GM10248 (cell line): ENCODE results near the gene KRT9.

Source experiments
- CTCF ChIA-PET: fragments of 300-600 bp; sonication (Branson Sonifier 250); formaldehyde crosslinking; extraction: SDS; loops from one replicate; lab custom pipeline; 2021; ENCODE audit warnings: antibody characterized with exemption; lab: Yijun Ruan, JAX
- POLR2A ChIA-PET: fragments of 350-650 bp; sonication (Branson Sonifier 250); formaldehyde crosslinking; extraction: SDS; loops from one replicate; lab custom pipeline; 2020; ENCODE audit warnings: antibody characterized with exemption; lab: Yijun Ruan, JAX
- DNase-seq: peaks from one replicate; pipeline ENCODE4 v3.0.0; 2012; ENCODE audit errors: extremely low spot score
- TF ChIP-seq, protein P1 (sequence below): IDR thresholded peaks from 2 replicates; pipeline ENCODE4 v1.5.1; 2012; ENCODE audit warnings: mild to moderate bottlenecking, low read depth; ENCODE audit errors: extremely low read depth, missing control alignments, control extremely low read depth

The KRT9 gene

DNA sequence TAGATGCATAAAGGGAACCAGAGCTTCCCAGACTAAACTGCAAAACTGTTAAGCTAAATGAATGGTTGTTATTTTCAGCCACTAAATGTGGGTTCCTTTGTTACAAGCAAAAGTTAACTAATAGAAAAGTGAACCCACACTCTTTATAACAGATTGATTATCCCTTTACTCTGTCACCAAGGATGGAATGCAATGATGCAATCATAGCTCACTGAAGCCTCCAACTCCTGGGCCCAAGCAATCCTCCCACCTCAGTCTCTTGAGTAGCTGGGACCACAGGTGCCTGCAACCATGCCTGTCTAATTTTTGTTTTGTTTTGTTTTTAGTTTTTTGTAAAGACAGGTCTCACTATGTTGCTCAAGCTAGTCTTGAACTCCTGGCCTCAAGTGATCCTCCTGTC, 6.5 kb downstream of the KRT9 start:
- TF ChIP-seq, protein P1, sequence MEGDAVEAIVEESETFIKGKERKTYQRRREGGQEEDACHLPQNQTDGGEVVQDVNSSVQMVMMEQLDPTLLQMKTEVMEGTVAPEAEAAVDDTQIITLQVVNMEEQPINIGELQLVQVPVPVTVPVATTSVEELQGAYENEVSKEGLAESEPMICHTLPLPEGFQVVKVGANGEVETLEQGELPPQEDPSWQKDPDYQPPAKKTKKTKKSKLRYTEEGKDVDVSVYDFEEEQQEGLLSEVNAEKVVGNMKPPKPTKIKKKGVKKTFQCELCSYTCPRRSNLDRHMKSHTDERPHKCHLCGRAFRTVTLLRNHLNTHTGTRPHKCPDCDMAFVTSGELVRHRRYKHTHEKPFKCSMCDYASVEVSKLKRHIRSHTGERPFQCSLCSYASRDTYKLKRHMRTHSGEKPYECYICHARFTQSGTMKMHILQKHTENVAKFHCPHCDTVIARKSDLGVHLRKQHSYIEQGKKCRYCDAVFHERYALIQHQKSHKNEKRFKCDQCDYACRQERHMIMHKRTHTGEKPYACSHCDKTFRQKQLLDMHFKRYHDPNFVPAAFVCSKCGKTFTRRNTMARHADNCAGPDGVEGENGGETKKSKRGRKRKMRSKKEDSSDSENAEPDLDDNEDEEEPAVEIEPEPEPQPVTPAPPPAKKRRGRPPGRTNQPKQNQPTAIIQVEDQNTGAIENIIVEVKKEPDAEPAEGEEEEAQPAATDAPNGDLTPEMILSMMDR, result no peak
- DNase-seq, result no peak
- POLR2A ChIA-PET, result no interaction called here
- CTCF ChIA-PET, result interaction anchor here (1.2 to 7.3 kb wide), 4 partner anchors 14 to 101 kb away, joined by 3 to 47 read pairs (median 5); no protein-coding TSS in a partner anchor

DNA sequence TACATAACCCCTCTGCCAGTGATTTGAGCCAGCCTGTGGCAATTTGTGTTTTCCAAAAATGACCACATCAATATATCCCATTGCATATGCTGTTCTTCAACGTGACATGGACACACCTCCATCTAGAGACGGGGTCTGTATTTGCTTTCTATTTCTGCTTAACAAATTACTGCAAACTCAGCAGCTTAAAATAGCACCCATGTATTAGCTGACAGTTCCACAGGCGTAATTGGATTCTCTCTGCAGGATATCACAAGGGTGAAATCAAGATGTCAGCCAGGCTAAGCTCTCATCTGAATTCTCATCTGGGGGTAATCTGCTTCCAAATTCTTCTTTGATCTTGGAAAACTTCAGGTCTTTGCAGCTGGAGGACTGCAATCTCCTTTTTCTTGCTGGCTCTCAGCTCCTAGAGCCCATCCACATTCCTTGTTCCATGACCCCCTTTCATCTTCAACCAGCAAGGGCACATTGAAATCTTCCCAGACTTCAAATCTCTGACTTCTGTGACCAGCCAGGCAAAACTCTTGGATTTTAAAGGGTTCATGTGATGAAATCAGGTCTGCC, 8.2 kb downstream of the KRT9 start:
- ChIA-PET POLR2A (no interaction called here), CTCF (interaction anchor here (1.0 to 7.3 kb wide), 2 partner anchors 15 to 18 kb away, joined by 3 to 47 read pairs; no protein-coding TSS in a partner anchor)
- DNase-seq, result no peak
- TF ChIP-seq, protein P1, result no peak

DNA sequence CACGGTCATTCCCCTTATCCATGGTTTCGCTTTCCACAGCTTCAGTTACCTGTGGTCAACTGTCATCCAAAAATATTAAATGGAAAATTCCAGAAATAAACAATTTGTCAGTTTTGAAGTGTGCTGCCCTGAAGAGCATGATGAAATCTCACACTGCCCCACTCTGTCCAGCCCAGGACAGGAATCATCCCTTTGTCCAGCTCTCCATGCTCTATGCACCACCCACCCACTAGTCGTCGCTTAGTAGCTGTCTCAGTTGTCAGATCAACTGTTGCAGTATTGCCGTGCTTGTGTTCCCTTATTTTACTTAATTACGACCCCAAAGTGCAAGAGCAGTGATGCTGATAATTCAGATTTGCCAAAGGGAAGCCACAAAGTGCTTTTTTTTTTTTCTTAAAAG, 10.3 kb downstream of the KRT9 start:
- POLR2A ChIA-PET, result no interaction called here
- TF ChIP-seq, protein P1, result no peak
- CTCF ChIA-PET, result interaction anchor here (4.4 kb wide), 1 partner anchor 12 kb away, joined by 56 read pairs; no protein-coding TSS in a partner anchor
- DNase-seq, result no peak

DNA sequence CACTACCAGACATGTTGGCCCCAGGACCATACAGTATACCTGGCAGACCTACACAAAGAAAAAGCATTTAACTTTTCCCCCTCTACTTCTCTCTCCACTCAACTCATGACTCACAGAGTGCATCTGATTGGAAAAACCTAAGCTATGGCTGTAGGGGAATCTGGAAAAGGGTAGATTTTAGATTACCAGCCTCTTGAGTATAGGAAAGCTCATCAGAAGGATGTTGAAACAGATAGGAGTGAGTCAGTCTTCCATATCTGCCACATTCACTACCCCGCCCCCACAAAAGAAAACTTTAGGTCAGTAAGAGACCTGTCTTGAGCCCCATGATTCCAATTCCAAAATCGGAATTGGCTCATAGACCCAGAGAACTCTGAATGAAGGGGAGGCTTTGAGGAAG, 12.3 kb downstream of the KRT9 start:
- POLR2A ChIA-PET, result no interaction called here
- DNase-seq, result no peak
- TF ChIP-seq, protein P1, result no peak
- CTCF ChIA-PET, result interaction anchor here (1.2 to 4.4 kb wide), 4 partner anchors 10 to 106 kb away, joined by 4 to 56 read pairs (median 9); no protein-coding TSS in a partner anchor

DNA sequence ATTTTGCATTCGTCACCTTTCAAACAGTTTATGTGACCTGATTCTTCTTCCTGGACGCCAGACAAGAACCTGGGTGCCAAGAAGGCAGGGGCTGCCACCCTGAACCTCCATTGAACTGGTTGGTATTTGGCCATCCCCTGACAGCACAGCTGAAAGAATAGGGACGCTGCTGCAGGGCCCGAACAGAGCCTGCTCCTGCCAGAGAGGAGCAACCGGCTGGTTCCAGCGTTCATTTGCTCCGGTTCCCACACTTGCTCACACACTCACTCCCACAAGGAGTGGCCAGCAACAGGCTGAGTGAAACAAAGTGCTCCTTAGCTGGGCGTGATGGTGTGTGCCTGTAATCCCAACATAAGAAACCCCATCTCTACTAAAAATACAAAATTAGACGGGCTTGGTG, 14.9 kb downstream of the KRT9 start:
- ChIA-PET POLR2A (no interaction called here), CTCF (interaction anchor here (1.3 to 4.4 kb wide), 3 partner anchors 8 to 92 kb away, joined by 3 to 56 read pairs (median 8); no protein-coding TSS in a partner anchor)
- TF ChIP-seq, protein P1, result no peak
- no peak for DNase-seq

DNA sequence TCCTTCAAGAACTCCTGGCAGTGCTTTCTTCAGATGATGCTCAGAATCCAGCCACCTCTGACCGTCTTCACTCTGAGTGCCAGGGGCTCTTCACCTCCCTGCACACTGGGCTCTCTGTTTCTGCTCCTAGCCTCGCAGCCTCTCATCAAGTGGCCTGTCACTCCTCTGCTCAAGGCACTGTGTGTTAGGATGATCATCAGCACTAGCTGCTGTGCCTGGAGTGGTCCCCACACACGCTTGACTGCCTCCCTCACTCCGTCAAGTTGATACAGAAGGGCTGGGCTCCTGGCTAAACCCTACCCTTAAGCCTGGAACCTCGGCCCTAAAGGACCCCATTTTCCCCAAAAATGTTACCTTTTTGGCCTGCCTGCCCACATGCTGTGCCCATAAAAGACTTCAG, 15.6 kb downstream of the KRT9 start:
- ChIA-PET CTCF (interaction anchor here (1.3 kb wide), 1 partner anchor 93 kb away, joined by 3 read pairs; no protein-coding TSS in a partner anchor), POLR2A (no interaction called here)
- DNase-seq, result no peak
- TF ChIP-seq, protein P1, result no peak
